Panc1 (cell line): ENCODE results near the gene ARHGAP18.

Source experiments
- CTCF ChIP-seq: fragments of 450-650 bp; IDR thresholded peaks from 2 replicates; pipeline ENCODE4 v1.5.1; 2017; ENCODE audit warnings: mild to moderate bottlenecking
- POLR2AphosphoS5 ChIP-seq: IDR thresholded peaks from 2 replicates; pipeline ENCODE4 v1.6.1; 2012; ENCODE audit warnings: mild to moderate bottlenecking, low read depth, low read length, moderate library complexity
- REST ChIP-seq, 2 experiments: IDR thresholded peaks; 2 replicates each; pipeline ENCODE4 v1.6.1; 2011 to 2012; ENCODE audit warnings: low read depth in 2 of 2, control low read depth in 1 of 2, low read length in 1 of 2, mild to moderate bottlenecking in 1 of 2, moderate library complexity in 1 of 2; ENCODE audit not compliant: insufficient read depth in 1 of 2
- SIN3A ChIP-seq: IDR thresholded peaks from 2 replicates; pipeline ENCODE4 v1.6.1; 2012; ENCODE audit warnings: low read depth, mild to moderate bottlenecking, low read length, moderate library complexity, borderline replicate concordance; ENCODE audit not compliant: insufficient read depth

GRCh38 chr6:129624488-129624887 lies 85.5 kb downstream of the ARHGAP18 start:
- no peak for TF ChIP-seq CTCF
- TF ChIP-seq REST (IDR thresholded peaks at IDR 0.05; ENCODE audit: insufficient read depth in 1 of 2, low read depth in 2 of 2, low read length in 1 of 2), result no peak
- TF ChIP-seq POLR2AphosphoS5, result no peak
- no peak for TF ChIP-seq SIN3A
